ENCODE data around the gene XK.

The XK gene

DNA sequence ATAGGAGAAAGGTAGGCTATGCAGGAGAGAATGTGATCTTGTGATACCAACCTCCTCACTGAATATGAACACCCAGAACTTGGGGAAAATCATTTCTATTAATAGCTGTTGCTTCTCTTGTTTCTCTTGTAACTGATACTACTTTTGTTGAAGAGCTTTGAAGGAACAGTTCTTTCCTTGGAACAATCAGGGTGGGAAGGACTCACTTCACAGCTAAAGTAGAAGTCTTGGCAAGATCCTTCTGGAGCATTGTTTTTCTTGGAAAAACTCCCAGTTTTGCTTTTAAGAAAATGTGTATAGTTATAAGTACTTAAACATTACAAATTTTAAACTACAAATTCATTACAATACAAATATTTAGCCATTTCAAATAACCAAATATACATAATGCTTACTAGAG lies 19.1 kb upstream of the XK start:
- Histone ChIP-seq H3K36me3 (ENCODE audit: low read length) (no peaks in the 10 kb centered on the region), H3K79me2 (ENCODE audit: insufficient read depth, low read length) (no peaks in the 10 kb centered on the region), H3K9me2 (replicated peaks; ENCODE audit: insufficient read depth, low read length) (no peaks in the 10 kb centered on the region), H3K27me3 (ENCODE audit: low read length) (no peaks in the 10 kb centered on the region), H4K20me1 (ENCODE audit: low read depth, low read length) (no peaks in the 10 kb centered on the region), H2AFZ (ENCODE audit: low read depth, low read length, severe bottlenecking) (no peak overlapping the region), H3K27ac (ENCODE audit: low read depth, low read length) (no peak overlapping the region), H3K4me3 (ENCODE audit: insufficient read depth, low read length, poor library complexity, severe bottlenecking) (no peak overlapping the region), H3K4me2 (ENCODE audit: low read depth, low read length, poor library complexity, severe bottlenecking) (no peak overlapping the region), H3K9me3 (ENCODE audit: insufficient read depth, low read length) (no peaks in the 10 kb centered on the region), H3K9ac (ENCODE audit: low read length) (no peak overlapping the region), H3F3A (ENCODE audit: insufficient read depth) (no peaks in the 10 kb centered on the region)
- TF ChIP-seq EZH2phosphoT487 (conservative IDR thresholded peaks at IDR 0.05; ENCODE audit: low read length) = no peak

DNA sequence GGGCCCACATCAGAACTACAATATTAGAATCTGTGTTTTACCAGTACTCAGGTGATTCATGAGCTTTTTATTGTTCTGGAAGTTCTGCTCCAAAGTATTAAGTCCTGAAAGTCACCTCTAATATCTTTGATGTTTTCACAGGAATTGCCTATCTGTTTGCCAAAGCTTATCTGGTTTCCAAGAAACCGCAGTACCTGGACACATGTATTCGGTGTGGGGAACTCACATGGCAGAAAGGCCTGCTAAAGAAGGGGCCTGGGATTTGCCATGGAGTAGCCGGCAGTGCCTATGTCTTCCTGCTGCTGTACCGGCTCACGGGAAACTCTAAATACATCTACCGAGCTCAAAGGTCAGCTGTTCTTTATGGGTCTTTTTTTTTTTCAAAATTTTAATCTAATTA lies 18.4 kb upstream of the XK start:
- Histone ChIP-seq H3K9ac (ENCODE audit: low read length) (no peak overlapping the region), H3K27me3 (ENCODE audit: low read length) (no peaks in the 10 kb centered on the region), H2AFZ (ENCODE audit: low read depth, low read length, severe bottlenecking) (no peak overlapping the region), H3K9me3 (ENCODE audit: insufficient read depth, low read length) (no peaks in the 10 kb centered on the region), H3K4me2 (ENCODE audit: low read depth, low read length, poor library complexity, severe bottlenecking) (no peak overlapping the region), H3K9me2 (replicated peaks; ENCODE audit: insufficient read depth, low read length) (no peaks in the 10 kb centered on the region), H3K4me3 (ENCODE audit: insufficient read depth, low read length, poor library complexity, severe bottlenecking) (no peak overlapping the region), H4K20me1 (ENCODE audit: low read depth, low read length) (no peaks in the 10 kb centered on the region), H3K27ac (ENCODE audit: low read depth, low read length) (no peak overlapping the region), H3F3A (ENCODE audit: insufficient read depth) (no peaks in the 10 kb centered on the region), H3K36me3 (ENCODE audit: low read length) (no peaks in the 10 kb centered on the region), H3K79me2 (ENCODE audit: insufficient read depth, low read length) (no peaks in the 10 kb centered on the region)
- no peak for TF ChIP-seq EZH2phosphoT487 (conservative IDR thresholded peaks at IDR 0.05; ENCODE audit: low read length)
- TF ChIP-seq, protein P1, sequence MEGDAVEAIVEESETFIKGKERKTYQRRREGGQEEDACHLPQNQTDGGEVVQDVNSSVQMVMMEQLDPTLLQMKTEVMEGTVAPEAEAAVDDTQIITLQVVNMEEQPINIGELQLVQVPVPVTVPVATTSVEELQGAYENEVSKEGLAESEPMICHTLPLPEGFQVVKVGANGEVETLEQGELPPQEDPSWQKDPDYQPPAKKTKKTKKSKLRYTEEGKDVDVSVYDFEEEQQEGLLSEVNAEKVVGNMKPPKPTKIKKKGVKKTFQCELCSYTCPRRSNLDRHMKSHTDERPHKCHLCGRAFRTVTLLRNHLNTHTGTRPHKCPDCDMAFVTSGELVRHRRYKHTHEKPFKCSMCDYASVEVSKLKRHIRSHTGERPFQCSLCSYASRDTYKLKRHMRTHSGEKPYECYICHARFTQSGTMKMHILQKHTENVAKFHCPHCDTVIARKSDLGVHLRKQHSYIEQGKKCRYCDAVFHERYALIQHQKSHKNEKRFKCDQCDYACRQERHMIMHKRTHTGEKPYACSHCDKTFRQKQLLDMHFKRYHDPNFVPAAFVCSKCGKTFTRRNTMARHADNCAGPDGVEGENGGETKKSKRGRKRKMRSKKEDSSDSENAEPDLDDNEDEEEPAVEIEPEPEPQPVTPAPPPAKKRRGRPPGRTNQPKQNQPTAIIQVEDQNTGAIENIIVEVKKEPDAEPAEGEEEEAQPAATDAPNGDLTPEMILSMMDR (IDR thresholded peaks at IDR 0.05; ENCODE audit: insufficient read depth, low read length, poor library complexity, severe bottlenecking) = no peak

DNA sequence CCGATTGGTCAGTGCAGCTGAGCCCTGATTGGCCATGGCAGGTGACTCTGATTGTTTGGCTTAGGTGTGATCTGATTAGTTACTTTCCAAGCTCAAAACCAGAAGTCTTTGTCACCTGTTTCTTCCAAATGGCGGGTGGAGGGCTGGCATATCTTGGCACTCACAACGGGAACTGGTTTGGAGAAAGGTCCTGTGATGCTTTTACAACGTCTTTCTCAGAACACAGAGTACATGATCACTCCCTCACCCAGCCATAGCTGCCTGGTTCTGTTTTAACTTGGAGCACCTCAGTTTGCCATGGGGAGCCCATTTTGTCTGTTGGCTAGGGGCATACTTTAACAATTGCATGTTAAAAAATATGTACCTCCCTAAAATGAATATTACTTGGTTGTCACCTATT lies 13.0 kb upstream of the XK start:
- H3K79me2 ChIP-seq (ENCODE audit: insufficient read depth, low read length) = no peaks in the 10 kb centered on the region
- H3K4me3 ChIP-seq (ENCODE audit: insufficient read depth, low read length, poor library complexity, severe bottlenecking) = no peak overlapping the region

DNA sequence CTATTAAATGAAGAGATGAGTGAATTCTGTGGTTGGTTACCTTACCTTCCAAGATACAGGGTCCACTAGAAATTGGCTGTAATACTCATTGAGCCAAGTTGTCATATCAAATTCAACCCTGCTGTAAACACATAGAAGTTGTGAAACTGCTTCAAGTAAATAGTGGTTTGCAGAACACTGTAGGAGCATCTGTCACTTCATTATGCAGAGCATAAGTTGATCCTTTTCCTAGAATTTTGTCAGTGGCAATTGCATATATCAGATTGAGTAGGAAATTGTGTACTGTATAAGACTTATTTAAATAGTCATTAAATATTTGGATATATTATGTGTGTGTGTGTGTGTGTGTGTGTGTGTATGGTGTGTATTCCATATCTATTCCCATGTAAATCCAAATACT lies 8.8 kb upstream of the XK start:
- no peaks in the 10 kb centered on the region for H3K27me3 ChIP-seq (ENCODE audit: low read length)
- no peaks in the 10 kb centered on the region for H3F3A ChIP-seq (ENCODE audit: insufficient read depth)
- no peak overlapping the region for H3K27ac ChIP-seq (ENCODE audit: low read depth, low read length)
- no peak overlapping the region for H3K4me3 ChIP-seq (ENCODE audit: insufficient read depth, low read length, poor library complexity, severe bottlenecking)
- TF ChIP-seq, protein P1 (IDR thresholded peaks at IDR 0.05; ENCODE audit: insufficient read depth, low read length, poor library complexity, severe bottlenecking) = no peak
- TF ChIP-seq EZH2phosphoT487 (conservative IDR thresholded peaks at IDR 0.05; ENCODE audit: low read length) = no peak
- no peaks in the 10 kb centered on the region for H3K36me3 ChIP-seq (ENCODE audit: low read length)
- H2AFZ ChIP-seq (ENCODE audit: low read depth, low read length, severe bottlenecking) = no peak overlapping the region
- no peak overlapping the region for H3K9ac ChIP-seq (ENCODE audit: low read length)
- no peak overlapping the region for H3K4me2 ChIP-seq (ENCODE audit: low read depth, low read length, poor library complexity, severe bottlenecking)
- no peaks in the 10 kb centered on the region for H3K79me2 ChIP-seq (ENCODE audit: insufficient read depth, low read length)
- H3K9me2 ChIP-seq (replicated peaks; ENCODE audit: insufficient read depth, low read length) = no peaks in the 10 kb centered on the region
- no peaks in the 10 kb centered on the region for H3K9me3 ChIP-seq (ENCODE audit: insufficient read depth, low read length)
- H4K20me1 ChIP-seq (ENCODE audit: low read depth, low read length) = no peaks in the 10 kb centered on the region

More for the DNA sequence above, 13.0 kb upstream of the XK start:
- Histone ChIP-seq H3K9ac (ENCODE audit: low read length) (no peak overlapping the region), H3K36me3 (ENCODE audit: low read length) (no peaks in the 10 kb centered on the region), H3F3A (ENCODE audit: insufficient read depth) (no peaks in the 10 kb centered on the region), H4K20me1 (ENCODE audit: low read depth, low read length) (no peaks in the 10 kb centered on the region), H3K27me3 (ENCODE audit: low read length) (no peaks in the 10 kb centered on the region), H3K27ac (ENCODE audit: low read depth, low read length) (no peak overlapping the region), H3K9me3 (ENCODE audit: insufficient read depth, low read length) (no peaks in the 10 kb centered on the region), H3K4me2 (ENCODE audit: low read depth, low read length, poor library complexity, severe bottlenecking) (no peak overlapping the region), H3K9me2 (replicated peaks; ENCODE audit: insufficient read depth, low read length) (no peaks in the 10 kb centered on the region), H2AFZ (ENCODE audit: low read depth, low read length, severe bottlenecking) (no peak overlapping the region)
- TF ChIP-seq, protein P1 (IDR thresholded peaks at IDR 0.05; ENCODE audit: insufficient read depth, low read length, poor library complexity, severe bottlenecking) = no peak
- TF ChIP-seq EZH2phosphoT487 (conservative IDR thresholded peaks at IDR 0.05; ENCODE audit: low read length) = no peak

Measured in SU-DHL-6 (cell line).